HL-60 (cell line): ENCODE results near the gene MPPED1.

Experiments used
- DNase-seq, 2 experiments: peaks; one replicate each; pipeline ENCODE4 v3.0.0-alpha.2; 2010 to 2020; ENCODE audit warnings: low read depth in 1 of 2, low spot score in 1 of 2
- H3K27ac ChIP-seq: fragments of 250-450 bp; sonication (Bioruptor Pico); replicated peaks from 2 replicates; pipeline ENCODE4 v1.5.1; 2020; ENCODE audit warnings: mild to moderate bottlenecking, moderate library complexity
- H3K27me3 ChIP-seq: fragments of 250-450 bp; sonication (Bioruptor Pico); 2 replicates; pipeline ENCODE4 v1.5.1; 2021; ENCODE audit warnings: mild to moderate bottlenecking, moderate library complexity; ENCODE audit not compliant: insufficient read depth, poor library complexity, severe bottlenecking
- H3K4me3 ChIP-seq: replicated peaks from 2 replicates; pipeline ENCODE4 v1.5.1; 2011; ENCODE audit warnings: mild to moderate bottlenecking, control low read depth, low read length; ENCODE audit not compliant: insufficient read depth
- GABPA ChIP-seq: IDR thresholded peaks from 2 replicates; pipeline ENCODE4 v1.6.1; 2012; ENCODE audit warnings: low read depth
- POLR2AphosphoS5 ChIP-seq: IDR thresholded peaks from 2 replicates; pipeline ENCODE4 v1.6.1; 2012; ENCODE audit warnings: low read depth
- REST ChIP-seq: IDR thresholded peaks from 2 replicates; pipeline ENCODE4 v1.6.1; 2012; ENCODE audit warnings: low read depth; ENCODE audit not compliant: insufficient replicate concordance
- SPI1 ChIP-seq: IDR thresholded peaks from 2 replicates; pipeline ENCODE4 v1.6.1; 2012; ENCODE audit warnings: low read depth, mild to moderate bottlenecking, borderline replicate concordance
- TF ChIP-seq, protein P1 (sequence below): IDR thresholded peaks from one replicate; pipeline ENCODE4 v1.5.1; 2011; ENCODE audit warnings: low read length, control low read depth, inconsistent platforms; ENCODE audit not compliant: insufficient read depth

Gene MPPED1

GRCh38 chr22:43473441-43473840 lies 61.6 kb downstream of the MPPED1 start:
- Histone ChIP-seq H3K27me3 (no peaks in the 10 kb centered on the region), H3K4me3 (no peak overlapping the region), H3K27ac (no peak overlapping the region)
- TF ChIP-seq, protein P1, sequence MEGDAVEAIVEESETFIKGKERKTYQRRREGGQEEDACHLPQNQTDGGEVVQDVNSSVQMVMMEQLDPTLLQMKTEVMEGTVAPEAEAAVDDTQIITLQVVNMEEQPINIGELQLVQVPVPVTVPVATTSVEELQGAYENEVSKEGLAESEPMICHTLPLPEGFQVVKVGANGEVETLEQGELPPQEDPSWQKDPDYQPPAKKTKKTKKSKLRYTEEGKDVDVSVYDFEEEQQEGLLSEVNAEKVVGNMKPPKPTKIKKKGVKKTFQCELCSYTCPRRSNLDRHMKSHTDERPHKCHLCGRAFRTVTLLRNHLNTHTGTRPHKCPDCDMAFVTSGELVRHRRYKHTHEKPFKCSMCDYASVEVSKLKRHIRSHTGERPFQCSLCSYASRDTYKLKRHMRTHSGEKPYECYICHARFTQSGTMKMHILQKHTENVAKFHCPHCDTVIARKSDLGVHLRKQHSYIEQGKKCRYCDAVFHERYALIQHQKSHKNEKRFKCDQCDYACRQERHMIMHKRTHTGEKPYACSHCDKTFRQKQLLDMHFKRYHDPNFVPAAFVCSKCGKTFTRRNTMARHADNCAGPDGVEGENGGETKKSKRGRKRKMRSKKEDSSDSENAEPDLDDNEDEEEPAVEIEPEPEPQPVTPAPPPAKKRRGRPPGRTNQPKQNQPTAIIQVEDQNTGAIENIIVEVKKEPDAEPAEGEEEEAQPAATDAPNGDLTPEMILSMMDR, result no peak
- no peak for TF ChIP-seq REST
- no peak for TF ChIP-seq SPI1
- no peak for TF ChIP-seq POLR2AphosphoS5
- TF ChIP-seq GABPA, result no peak
- no peak for DNase-seq

- DNase-seq, result no peak
- TF ChIP-seq, protein P1, result no peak
- no peak for TF ChIP-seq GABPA
- Histone ChIP-seq H3K4me3 (no peak overlapping the region), H3K27me3 (no peaks in the 10 kb centered on the region), H3K27ac (no peak overlapping the region)
These were observed 62.6 kb downstream of the MPPED1 start for GRCh38 chr22:43474161-43475101.

DNA sequence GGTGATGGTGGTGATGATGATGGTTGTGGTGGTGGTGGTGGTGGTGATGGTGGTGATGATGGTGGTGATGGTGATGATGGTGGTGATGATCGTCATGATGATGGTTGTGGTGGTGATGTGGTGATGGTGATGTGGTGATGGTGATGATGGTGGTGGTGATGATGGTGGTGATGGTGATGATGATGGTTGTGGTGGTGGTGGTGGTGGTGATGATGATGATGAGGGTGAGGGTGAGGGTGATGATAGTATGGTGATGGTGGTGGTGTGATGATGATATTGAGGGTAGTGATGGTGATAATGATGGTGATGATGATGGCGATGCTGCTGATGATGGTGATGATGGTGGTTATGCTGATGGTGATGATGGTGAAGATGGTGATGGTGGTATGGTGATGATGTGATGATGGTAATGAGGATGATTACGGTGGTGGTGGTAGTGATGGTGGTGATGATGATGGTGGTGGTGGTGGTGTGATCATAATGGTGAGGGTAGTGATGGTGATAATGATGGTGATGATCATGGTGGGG lies 63.8 kb downstream of the MPPED1 start:
- Histone ChIP-seq H3K27ac (no peak overlapping the region), H3K4me3 (no peak overlapping the region), H3K27me3 (no peaks in the 10 kb centered on the region)
- TF ChIP-seq, protein P1, result no peak
- TF ChIP-seq POLR2AphosphoS5, result no peak
- DNase-seq, result no peak

DNA sequence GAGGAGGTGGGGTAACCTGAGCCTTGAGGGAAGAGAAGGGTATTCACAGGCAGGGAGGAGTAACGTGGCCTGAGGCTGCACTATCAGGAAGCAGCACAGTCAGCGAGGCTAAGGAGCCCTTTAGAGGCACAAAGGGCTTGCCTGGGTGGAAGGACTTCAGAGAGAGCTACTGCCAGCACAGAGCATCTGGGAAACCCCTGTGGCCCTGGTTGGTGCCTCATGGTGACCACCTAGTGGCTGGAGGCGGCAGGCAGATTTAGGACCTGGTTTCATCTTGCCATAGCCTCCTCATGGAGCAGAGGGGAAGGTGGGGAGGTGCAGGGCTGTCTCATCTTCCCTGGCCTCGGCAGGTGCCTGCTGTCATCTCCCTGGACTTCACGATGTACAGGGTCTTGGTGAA lies 64.5 kb downstream of the MPPED1 start:
- TF ChIP-seq GABPA (no peak), REST (no peak), SPI1 (no peak), POLR2AphosphoS5 (no peak)
- TF ChIP-seq, protein P1, result no peak
- no peak for DNase-seq
- no peak overlapping the region for H3K4me3 ChIP-seq

More for the DNA sequence above, 64.5 kb downstream of the MPPED1 start:
- Histone ChIP-seq H3K27ac (no peak overlapping the region), H3K27me3 (no peaks in the 10 kb centered on the region)
